Mesodermal cell (in vitro differentiated cells): Measurements from ENCODE around the gene KIF5C.

Experiments
- H3K27ac ChIP-seq: 2 replicates; pipeline ENCODE4 v1.7.0; 2013; ENCODE audit warnings: mild to moderate bottlenecking, low read depth, low read length, moderate library complexity; ENCODE audit not compliant: severe bottlenecking
- H3K36me3 ChIP-seq: 2 replicates; pipeline ENCODE4 v1.7.1; 2013; ENCODE audit warnings: mild to moderate bottlenecking, low read length, moderate library complexity; ENCODE audit not compliant: control insufficient read depth, insufficient read depth
- H3K4me1 ChIP-seq: one replicate; pipeline ENCODE4 v1.7.1; 2013; ENCODE audit warnings: mild to moderate bottlenecking, low read length; ENCODE audit not compliant: insufficient read depth, control insufficient read depth, poor library complexity, severe bottlenecking
- H3K4me3 ChIP-seq: 2 replicates; pipeline ENCODE4 v1.7.0; 2013; ENCODE audit warnings: low read length, control low read depth, mild to moderate bottlenecking; ENCODE audit not compliant: insufficient read depth, poor library complexity, severe bottlenecking; ENCODE audit errors: extremely low read depth
- H3K9me3 ChIP-seq: 2 replicates; pipeline ENCODE4 v1.7.1; 2013; ENCODE audit warnings: mild to moderate bottlenecking, low read length, moderate library complexity; ENCODE audit not compliant: control insufficient read depth
- WGBS, 2 experiments: methylation state at CpG; one replicate each; pipeline ENCODE4 v1.1.5; 2013; ENCODE audit warnings: missing lambda C conversion rate in 2 of 2; ENCODE audit not compliant: insufficient coverage in 2 of 2; 5-methylcytosine and 5-hydroxymethylcytosine counted together

The KIF5C gene

DNA sequence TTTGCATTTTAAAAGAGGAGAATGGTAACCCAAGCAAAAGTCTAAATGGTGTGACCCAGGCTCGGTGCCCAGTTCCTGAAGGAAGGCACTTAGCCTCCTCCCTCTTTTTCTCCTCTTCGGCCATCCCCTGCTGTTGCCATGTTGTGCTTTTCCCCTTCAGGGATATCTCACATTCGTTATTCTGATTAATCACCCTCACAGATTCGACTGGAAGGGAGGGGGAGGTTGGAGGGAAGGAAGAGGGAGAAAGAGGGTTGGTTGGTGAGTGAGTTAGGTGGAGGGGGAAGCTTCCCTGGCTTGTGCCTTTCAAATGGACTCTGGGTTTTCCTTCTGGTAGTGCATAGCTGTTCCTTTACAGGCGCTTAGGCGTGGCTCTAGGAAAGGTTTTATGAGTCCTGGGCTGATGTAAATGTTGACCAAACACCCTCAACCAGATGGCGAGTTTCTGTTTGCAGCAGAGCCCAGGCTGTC lies 124.5 kb downstream of the KIF5C start:
- H3K4me3 ChIP-seq = no peak overlapping the region
- H3K27ac ChIP-seq = no peak overlapping the region
- H3K4me1 ChIP-seq = no peaks in the 10 kb centered on the region
- WGBS, 2 experiments = 46 to 65% methylated on average over 3 to 5 of the region's 7 CpGs
- H3K36me3 ChIP-seq = peaks cover 42% of the 10 kb centered on the region
- no peaks in the 10 kb centered on the region for H3K9me3 ChIP-seq

- no peaks in the 10 kb centered on the region for H3K9me3 ChIP-seq
- H3K36me3 ChIP-seq = peaks cover 36% of the 10 kb centered on the region
- no peak overlapping the region for H3K4me3 ChIP-seq
- H3K27ac ChIP-seq = no peak overlapping the region
- WGBS, 2 experiments = 50 to 79% methylated on average over 2 of the region's 6 CpGs
- no peaks in the 10 kb centered on the region for H3K4me1 ChIP-seq
Measured at GRCh38 chr2:149000158-149000938, 125.3 kb downstream of the KIF5C start.

DNA sequence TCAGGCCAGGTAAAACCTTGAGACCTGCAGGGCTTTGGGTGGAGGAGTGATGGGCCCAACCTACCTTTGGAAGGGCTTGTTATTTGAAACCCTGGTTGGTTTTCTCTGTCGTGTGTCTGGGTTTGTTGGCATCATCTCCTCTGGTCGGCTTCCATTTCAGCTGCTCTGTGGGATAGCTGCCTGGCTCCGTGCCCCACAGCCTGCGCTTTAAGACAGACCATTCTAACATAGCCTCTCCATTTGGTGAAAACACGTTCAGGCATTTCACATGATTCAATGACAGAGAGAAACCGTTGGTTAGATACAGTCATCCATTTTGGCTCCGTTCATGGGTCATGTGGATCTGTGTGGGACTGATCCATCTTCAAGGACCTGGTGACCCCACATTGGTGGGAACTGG lies 126.5 kb downstream of the KIF5C start:
- no peaks in the 10 kb centered on the region for H3K9me3 ChIP-seq
- H3K4me1 ChIP-seq = no peaks in the 10 kb centered on the region
- peaks cover 31% of the 10 kb centered on the region for H3K36me3 ChIP-seq
- H3K4me3 ChIP-seq = no peak overlapping the region
- no peak overlapping the region for H3K27ac ChIP-seq
- WGBS, 2 experiments = 89 to 96% methylated on average over 6 to 7 of the region's 7 CpGs

GRCh38 chr2:149002378-149002890 lies 127.4 kb downstream of the KIF5C start:
- Histone ChIP-seq H3K9me3 (no peaks in the 10 kb centered on the region), H3K4me1 (no peaks in the 10 kb centered on the region), H3K36me3 (peaks cover 28% of the 10 kb centered on the region), H3K4me3 (no peak overlapping the region), H3K27ac (no peak overlapping the region)
- WGBS, 2 experiments = 95 to 97% methylated on average over 11 to 13 of the region's 14 CpGs

- Histone ChIP-seq H3K4me3 (no peak overlapping the region), H3K36me3 (peaks cover 28% of the 10 kb centered on the region), H3K27ac (no peak overlapping the region), H3K9me3 (no peaks in the 10 kb centered on the region), H3K4me1 (no peaks in the 10 kb centered on the region)
- 96 to 97% methylated on average over 26 to 31 of the region's 31 CpGs for WGBS, 2 experiments
Measured at GRCh38 chr2:149002891-149003740, 128.1 kb downstream of the KIF5C start.

DNA sequence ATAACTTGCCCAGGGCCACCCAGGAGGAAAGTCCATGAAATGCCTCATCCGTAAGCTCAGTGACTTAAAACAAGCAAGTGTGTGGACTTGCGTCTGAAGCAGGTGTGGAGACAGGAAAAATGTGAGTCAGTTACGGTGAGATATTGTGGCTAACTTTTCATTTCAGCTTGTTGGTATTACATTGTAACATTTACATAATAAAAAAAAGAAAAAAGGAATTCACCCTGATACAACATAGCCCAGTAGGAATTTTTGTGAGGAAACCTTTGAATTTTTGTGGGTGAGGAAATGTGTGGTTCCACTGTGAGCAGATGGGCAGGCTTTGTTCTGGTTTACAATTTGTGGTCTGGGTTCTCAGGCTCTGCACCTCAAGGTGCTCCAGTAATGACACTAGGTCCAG lies 129.8 kb downstream of the KIF5C start:
- no peak overlapping the region for H3K27ac ChIP-seq
- no peaks in the 10 kb centered on the region for H3K4me1 ChIP-seq
- no peak overlapping the region for H3K4me3 ChIP-seq
- no peaks in the 10 kb centered on the region for H3K9me3 ChIP-seq
- H3K36me3 ChIP-seq = peaks cover 33% of the 10 kb centered on the region
- WGBS, 2 experiments = 67 to 90% methylated on average over 1 to 2 of the region's 3 CpGs

GRCh38 chr2:149005471-149006077 lies 130.5 kb downstream of the KIF5C start:
- peaks cover 40% of the 10 kb centered on the region for H3K36me3 ChIP-seq
- H3K9me3 ChIP-seq = no peaks in the 10 kb centered on the region
- H3K27ac ChIP-seq = no peak overlapping the region
- no peaks in the 10 kb centered on the region for H3K4me1 ChIP-seq
- H3K4me3 ChIP-seq = no peak overlapping the region
- 91 to 98% methylated on average over 4 to 6 of the region's 6 CpGs for WGBS, 2 experiments

GRCh38 chr2:149006883-149007543 lies 132.0 kb downstream of the KIF5C start:
- H3K36me3 ChIP-seq = peaks cover 36% of the 10 kb centered on the region
- 70 to 74% methylated on average over 2 to 3 of the region's 4 CpGs for WGBS, 2 experiments
- no peak overlapping the region for H3K4me3 ChIP-seq
- H3K9me3 ChIP-seq = no peaks in the 10 kb centered on the region
- H3K4me1 ChIP-seq = no peaks in the 10 kb centered on the region
- H3K27ac ChIP-seq = no peak overlapping the region

- Histone ChIP-seq H3K9me3 (no peaks in the 10 kb centered on the region), H3K27ac (no peak overlapping the region), H3K4me3 (no peak overlapping the region), H3K36me3 (peaks cover 31% of the 10 kb centered on the region), H3K4me1 (no peaks in the 10 kb centered on the region)
- 92 to 98% methylated on average over 5 to 6 of the region's 7 CpGs for WGBS, 2 experiments
Measured at GRCh38 chr2:149008381-149008780, 133.4 kb downstream of the KIF5C start.
